Measurements from ENCODE around the gene ARL8B. TPM values are rescaled to one million over a fixed set of nuclear protein-coding genes. Genes with fewer than 3 reads are reported as not detected.
"Not testable (repeated sequence)": the region's sequence is repeated elsewhere in the genome, so short reads cannot be mapped to it uniquely, and the experiment has no call there.

ARL8B gene
- total RNA-seq, 1 donor from 2014 or later = 39.3 TPM

- TF ChIP-seq EZH2phosphoT487 (IDR thresholded peaks at IDR 0.05) (no peak), EZH2 (IDR thresholded peaks at IDR 0.05) (no peak)
- TF ChIP-seq, protein P1, sequence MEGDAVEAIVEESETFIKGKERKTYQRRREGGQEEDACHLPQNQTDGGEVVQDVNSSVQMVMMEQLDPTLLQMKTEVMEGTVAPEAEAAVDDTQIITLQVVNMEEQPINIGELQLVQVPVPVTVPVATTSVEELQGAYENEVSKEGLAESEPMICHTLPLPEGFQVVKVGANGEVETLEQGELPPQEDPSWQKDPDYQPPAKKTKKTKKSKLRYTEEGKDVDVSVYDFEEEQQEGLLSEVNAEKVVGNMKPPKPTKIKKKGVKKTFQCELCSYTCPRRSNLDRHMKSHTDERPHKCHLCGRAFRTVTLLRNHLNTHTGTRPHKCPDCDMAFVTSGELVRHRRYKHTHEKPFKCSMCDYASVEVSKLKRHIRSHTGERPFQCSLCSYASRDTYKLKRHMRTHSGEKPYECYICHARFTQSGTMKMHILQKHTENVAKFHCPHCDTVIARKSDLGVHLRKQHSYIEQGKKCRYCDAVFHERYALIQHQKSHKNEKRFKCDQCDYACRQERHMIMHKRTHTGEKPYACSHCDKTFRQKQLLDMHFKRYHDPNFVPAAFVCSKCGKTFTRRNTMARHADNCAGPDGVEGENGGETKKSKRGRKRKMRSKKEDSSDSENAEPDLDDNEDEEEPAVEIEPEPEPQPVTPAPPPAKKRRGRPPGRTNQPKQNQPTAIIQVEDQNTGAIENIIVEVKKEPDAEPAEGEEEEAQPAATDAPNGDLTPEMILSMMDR (IDR thresholded peaks at IDR 0.05) = no peak
- no peak for DNase-seq (ENCODE audit: low spot score)
- H4K20me1 ChIP-seq (ENCODE audit: low read depth) = no peaks in the 10 kb centered on the region
- H3K27ac ChIP-seq = no peak overlapping the region
- Mint-ChIP-seq H3K9me3 (no peaks in the 10 kb centered on the region), H3K27me3 (ENCODE audit: insufficient read depth, low read depth) (no peaks in the 10 kb centered on the region), H3K4me1 (no peaks in the 10 kb centered on the region), H3K4me3 (no peak overlapping the region), H3K36me3 (peaks cover 9% of the 10 kb centered on the region), H3K27ac (no peak overlapping the region)
- no peak overlapping the region for H3K4me3 ChIP-seq
- H3K79me2 ChIP-seq (ENCODE audit: low read depth) = peaks cover 22% of the 10 kb centered on the region
- no peaks in the 10 kb centered on the region for H3F3A ChIP-seq (ENCODE audit: low read depth)
- H3K9me3 ChIP-seq (ENCODE audit: low read depth) = no peaks in the 10 kb centered on the region
- H2AFZ ChIP-seq (replicated peaks) = no peak overlapping the region
- no peak overlapping the region for H3K9ac ChIP-seq
- no peak overlapping the region for H3K4me2 ChIP-seq
- H3K4me1 ChIP-seq = no peaks in the 10 kb centered on the region
- no peaks in the 10 kb centered on the region for H3K27me3 ChIP-seq
- no peaks in the 10 kb centered on the region for H3K36me3 ChIP-seq
Measured at GRCh38 chr3:5172018-5172417, 49.9 kb downstream of the ARL8B start.

DNA sequence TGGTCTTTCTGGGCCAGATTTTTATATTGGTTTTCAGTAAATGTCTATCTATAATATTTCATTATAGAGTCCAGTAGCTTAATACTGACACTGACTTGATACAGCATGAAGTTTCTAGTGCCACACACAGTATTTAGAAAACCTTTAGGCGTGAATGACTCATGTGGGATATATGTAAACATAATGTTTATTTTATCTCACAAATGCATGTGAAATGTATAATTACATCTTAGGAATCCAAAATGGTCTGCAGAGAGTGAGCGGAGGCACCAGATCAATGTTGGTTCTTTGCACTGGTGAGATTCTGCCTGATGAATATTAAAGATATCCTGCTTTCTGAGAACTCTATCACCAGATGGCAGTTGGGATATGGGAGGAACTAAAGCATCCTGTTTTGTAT lies 56.9 kb downstream of the ARL8B start:
- H3K36me3 ChIP-seq; H3K4me3 ChIP-seq; H2AFZ ChIP-seq (replicated peaks); H3K4me1 Mint-ChIP-seq; H3K4me1 ChIP-seq; H3K9ac ChIP-seq; H3K27ac ChIP-seq; H3K9me3 Mint-ChIP-seq; H3F3A ChIP-seq (ENCODE audit: low read depth); H3K27me3 Mint-ChIP-seq (ENCODE audit: insufficient read depth, low read depth); H3K4me2 ChIP-seq; H3K79me2 ChIP-seq (ENCODE audit: low read depth); H3K27ac Mint-ChIP-seq; H3K27me3 ChIP-seq; H4K20me1 ChIP-seq (ENCODE audit: low read depth); DNase-seq (ENCODE audit: low spot score); H3K9me3 ChIP-seq (ENCODE audit: low read depth); H3K4me3 Mint-ChIP-seq: not testable (repeated sequence)
- H3K36me3 Mint-ChIP-seq = peaks cover 10% of the 10 kb centered on the region

GRCh38 chr3:5181469-5182141 lies 59.5 kb downstream of the ARL8B start:
- Histone ChIP-seq H3K27ac (no peak overlapping the region), H3K79me2 (ENCODE audit: low read depth) (no peaks in the 10 kb centered on the region), H3F3A (ENCODE audit: low read depth) (peaks cover 6% of the 10 kb centered on the region), H3K9ac (no peak overlapping the region), H3K4me3 (no peak overlapping the region), H3K4me2 (no peak overlapping the region), H4K20me1 (ENCODE audit: low read depth) (peaks cover 7% of the 10 kb centered on the region), H3K9me3 (ENCODE audit: low read depth) (no peaks in the 10 kb centered on the region), H3K27me3 (peaks cover 12% of the 10 kb centered on the region), H2AFZ (replicated peaks) (no peak overlapping the region), H3K36me3 (peaks cover 3% of the 10 kb centered on the region), H3K4me1 (no peaks in the 10 kb centered on the region)
- H3K27me3 Mint-ChIP-seq (ENCODE audit: insufficient read depth, low read depth) = no peaks in the 10 kb centered on the region
- H3K27ac Mint-ChIP-seq = no peak overlapping the region
- no peaks in the 10 kb centered on the region for H3K9me3 Mint-ChIP-seq
- H3K36me3 Mint-ChIP-seq = peaks cover 6% of the 10 kb centered on the region
- no peak overlapping the region for H3K4me3 Mint-ChIP-seq
- H3K4me1 Mint-ChIP-seq = peaks cover 5% of the 10 kb centered on the region
- TF ChIP-seq EZH2 (IDR thresholded peaks at IDR 0.05) (no peak), EZH2phosphoT487 (IDR thresholded peaks at IDR 0.05) (no peak)
- TF ChIP-seq, protein P1 (IDR thresholded peaks at IDR 0.05) = no peak
- no peak for DNase-seq (ENCODE audit: low spot score)

DNA sequence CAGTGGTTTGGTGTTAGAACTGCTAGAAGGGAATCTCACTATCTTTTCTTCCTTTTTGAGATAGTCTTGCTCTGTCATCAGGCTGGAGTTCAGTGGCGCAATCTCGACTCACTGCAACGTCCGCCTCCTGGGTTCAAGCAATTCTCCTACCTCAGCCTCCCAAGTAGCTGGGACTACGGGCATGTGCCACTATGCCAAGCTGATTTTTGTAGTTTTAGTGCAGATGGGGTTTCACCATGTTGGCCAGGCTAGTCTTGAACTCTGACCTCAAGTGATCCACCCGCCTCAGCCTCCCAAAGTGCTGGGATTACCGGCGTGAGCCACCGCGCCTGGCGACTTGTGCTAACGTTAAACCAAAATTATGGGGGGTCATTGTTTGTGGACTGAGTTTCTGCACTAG lies 61.6 kb downstream of the ARL8B start:
- H3K27me3 Mint-ChIP-seq (ENCODE audit: insufficient read depth, low read depth); H2AFZ ChIP-seq (replicated peaks); H3K27ac ChIP-seq; H3K9ac ChIP-seq; H3F3A ChIP-seq (ENCODE audit: low read depth); H3K4me3 Mint-ChIP-seq; H3K36me3 ChIP-seq; H3K27ac Mint-ChIP-seq; H3K9me3 ChIP-seq (ENCODE audit: low read depth); H3K4me3 ChIP-seq; H3K4me2 ChIP-seq; H3K9me3 Mint-ChIP-seq; H4K20me1 ChIP-seq (ENCODE audit: low read depth); H3K79me2 ChIP-seq (ENCODE audit: low read depth); H3K36me3 Mint-ChIP-seq; H3K4me1 ChIP-seq; DNase-seq (ENCODE audit: low spot score): not testable (repeated sequence)
- peaks cover 20% of the 10 kb centered on the region for H3K27me3 ChIP-seq
- H3K4me1 Mint-ChIP-seq = peaks cover 12% of the 10 kb centered on the region
